Stimulated activated CD8-positive, alpha-beta memory T cell treated with anti-CD3 and anti-CD28 coated beads, Interleukin-2, amount 100 ng/mL, for 1 hour (primary cell): ENCODE results near the gene PDZK1IP1.

Source experiments
- DNase-seq, 2 donors: peaks; one replicate each; pipeline ENCODE4 v3.0.0-alpha.2; 2020; ENCODE audit warnings: low read depth in 2 of 2

Gene PDZK1IP1

DNA sequence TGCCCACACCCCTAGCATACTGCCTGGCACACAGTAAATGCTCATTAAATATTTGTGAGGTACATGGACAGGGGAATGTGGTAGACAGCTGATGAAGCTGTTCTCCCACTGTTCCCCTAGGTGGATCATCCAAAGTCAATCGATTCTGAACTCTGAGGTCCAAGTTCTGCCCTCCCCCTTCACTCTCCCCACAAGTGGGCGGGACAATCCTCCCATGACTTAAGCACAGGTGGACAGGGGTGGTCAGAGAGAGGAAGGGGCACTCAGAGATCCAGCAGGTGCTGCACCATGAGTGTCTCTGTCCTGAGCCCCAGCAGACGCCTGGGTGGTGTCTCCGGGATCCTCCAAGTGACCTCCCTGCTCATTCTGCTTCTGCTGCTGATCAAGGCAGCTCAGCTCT lies 52.6 kb downstream of the PDZK1IP1 start, which contains the start of gene CYP4A22:
Gene CYP4A22 (plus strand): TSS at position 244 of the 400 bp plus-strand sequence. CDS start 45 bp downstream, at position 289.
- DNase-seq: no peak
